GM12878 (cell line): Measurements from ENCODE around the gene GATAD2B. TPM values are rescaled to one million over a fixed set of nuclear protein-coding genes. Genes with fewer than 3 reads are reported as not detected.

Source experiments
- ATAC-seq: fragments of 200-7000 bp; cut with Tn5 transposase; 3 replicates; pipeline ENCODE4 v1.9.1; 2020; ENCODE audit warnings: mild to moderate bottlenecking, moderate library complexity
- BruUV-seq: library from RNA; stranded (reverse); fragments of 400-500 nt; replicated peaks from 2 replicates; lab custom pipeline; 2021; lab: Mats Ljungman, UMichigan
- CTCF ChIA-PET: fragments of 300-600 bp; sonication (Branson Sonifier 250); formaldehyde crosslinking; extraction: SDS; loops from one replicate; lab custom pipeline; 2021; ENCODE audit warnings: inconsistent platforms; lab: Yijun Ruan, JAX
- POLR2A ChIA-PET: fragments of 350-600 bp; formaldehyde crosslinking; extraction: SDS; loops from one replicate; lab custom pipeline; 2021; ENCODE audit warnings: inconsistent platforms; lab: Charles Lee
- RAD21 ChIA-PET: fragments of 300-600 bp; sonication (Branson Sonifier 250); formaldehyde crosslinking; loops from one replicate; lab custom pipeline; 2023; ENCODE audit warnings: antibody characterized with exemption; ENCODE audit not compliant: unreplicated experiment; lab: Charles Lee
- SMC1A ChIA-PET: fragments of 300-600 bp; sonication (Branson Sonifier 250); formaldehyde crosslinking; loops from one replicate; lab custom pipeline; 2023; ENCODE audit not compliant: unreplicated experiment, uncharacterized antibody; lab: Charles Lee
- DNase-seq: peaks from one replicate; pipeline ENCODE4 v3.0.0-alpha.2; 2011; ENCODE audit warnings: low read depth, low spot score
- FAIRE-seq: peaks from 3 replicates; lab custom pipeline; 2011; peaks lifted over from hg19 to GRCh38; lab: Jason Lieb, UNC
- H2AFZ ChIP-seq: 2 replicates; pipeline ENCODE4 v1.6.0; 2011; ENCODE audit warnings: low read depth, low read length, control low read depth; ENCODE audit not compliant: control insufficient read depth
- H3K27ac ChIP-seq: 2 replicates; pipeline ENCODE4 v1.5.1; 2011; ENCODE audit warnings: control low read depth; ENCODE audit not compliant: control insufficient read depth, insufficient read depth
- H3K27me3 ChIP-seq, 2 experiments: replicated peaks in 1 of 2; 2 replicates each; pipeline versions ENCODE4 v1.6.0 to v1.6.1; 2011; ENCODE audit warnings: low read length in 1 of 2; ENCODE audit not compliant: control insufficient read depth in 2 of 2, insufficient read depth in 2 of 2
- H3K36me3 ChIP-seq, 2 experiments: 2 replicates each; pipeline ENCODE4 v1.5.1; 2011; ENCODE audit warnings: low read length in 1 of 2; ENCODE audit not compliant: control insufficient read depth in 2 of 2, insufficient read depth in 2 of 2
- H3K4me1 ChIP-seq: 2 replicates; pipeline ENCODE4 v1.6.1; 2011; ENCODE audit warnings: mild to moderate bottlenecking, low read length, moderate library complexity, mixed read lengths; ENCODE audit not compliant: control insufficient read depth, insufficient read depth
- H3K4me2 ChIP-seq: 2 replicates; pipeline ENCODE4 v1.6.0; 2011; ENCODE audit warnings: control low read depth; ENCODE audit not compliant: control insufficient read depth, insufficient read depth
- H3K4me3 ChIP-seq: fragments of 200-600 bp; sonication (generic); 2 replicates; pipeline ENCODE4 v1.5.1; 2016
- H3K79me2 ChIP-seq: 2 replicates; pipeline ENCODE4 v1.6.0; 2011; ENCODE audit warnings: low read length; ENCODE audit not compliant: control insufficient read depth, insufficient read depth
- H3K9ac ChIP-seq: 2 replicates; pipeline ENCODE4 v1.8.0; 2011; ENCODE audit warnings: low read length, control low read depth, mixed read lengths; ENCODE audit not compliant: control insufficient read depth, insufficient read depth
- H3K9me3 ChIP-seq: replicated peaks from 3 replicates; pipeline ENCODE4 v1.5.1; 2011; ENCODE audit warnings: mild to moderate bottlenecking, low read length; ENCODE audit not compliant: control insufficient read depth, insufficient read depth
- H4K20me1 ChIP-seq: 2 replicates; pipeline ENCODE4 v1.6.0; 2011; ENCODE audit not compliant: control insufficient read depth, insufficient read depth
- ELK1 ChIP-seq: IDR thresholded peaks from 2 replicates; pipeline ENCODE4 v1.6.1; 2012; ENCODE audit warnings: low read depth, low read length, improper control_type of control experiment
- ESRRA ChIP-seq: IDR thresholded peaks from 2 replicates; pipeline ENCODE4 v1.6.1; 2012; ENCODE audit warnings: mild to moderate bottlenecking, low read length, improper control_type of control experiment
- FOXK2 ChIP-seq: fragments of 450-650 bp; IDR thresholded peaks from 2 replicates; pipeline ENCODE4 v1.6.1; 2017; ENCODE audit warnings: mild to moderate bottlenecking, moderate library complexity
- IRF3 ChIP-seq: fragments of 450-650 bp; IDR thresholded peaks from 2 replicates; pipeline ENCODE4 v1.6.1; 2014; ENCODE audit warnings: mild to moderate bottlenecking
- ZNF622 ChIP-seq: fragments of 450-650 bp; IDR thresholded peaks from 2 replicates; pipeline ENCODE4 v1.6.1; 2017; ENCODE audit warnings: mild to moderate bottlenecking, inconsistent platforms
- WGBS: methylation state at CpG from one replicate; pipeline ENCODE4 v1.1.6; 2016; ENCODE audit warnings: low lambda C conversion rate; ENCODE audit not compliant: insufficient replicate concordance, insufficient coverage; ENCODE audit errors: missing lambda C conversion rate; 5-methylcytosine and 5-hydroxymethylcytosine counted together
- in situ Hi-C: fragments of 300-500 bp; cut with MboI; formaldehyde crosslinking; loops from 9 replicates; pipeline ENCODE4 v1.14.3; 2018; ENCODE audit warnings: mixed read lengths
- intact Hi-C: fragments of 100-400 bp; cut with micrococcal nuclease; formaldehyde crosslinking; loops from one replicate; pipeline ENCODE4 v1.14.2; 2022; ENCODE audit not compliant: unreplicated experiment
- polyA plus RNA-seq, 11 experiments: library from polyadenylated mRNA; depleted of rRNA in 4 of 11; unstranded in 6 of 11; stranded (reverse) in 5 of 11; fragments of >200 nt; fragmentation: Nextera tagmentation in 4 of 11; fragmentation: Illumina TruSeq in 1 of 11; extraction: Ambion mirVana in 4 of 11; extraction: Trizol in 1 of 11; gene quantifications; 1 replicate in 1 of 11; 2 replicates in 10 of 11; pipeline versions ENCODE4 v1.2.1 to v1.2.3, GENCODE V29; 2011 to 2016; ENCODE audit warnings: inconsistent platforms in 2 of 11, missing spikeins in 2 of 11, low read depth in 1 of 11
- total RNA-seq, 4 experiments: library from RNA; depleted of rRNA in 3 of 4; stranded (reverse); fragments of >200 nt in 3 of 4; fragmentation: Illumina TruSeq in 1 of 4; extraction: Trizol in 1 of 4; gene quantifications; 2 replicates each; pipeline versions ENCODE4 v1.2.1 to v1.2.3, GENCODE V29; 2013 to 2021

The GATAD2B gene
- total and polyA plus RNA-seq, 10 of the 15 experiments (the other 5 are each of a cell fraction or from before 2014, with no cell fraction given), result 2.4 to 63.1 (median 8.7) TPM

GRCh38 chr1:153937331-153937730 is 14.6 kb upstream of the GATAD2B start:
- ChIA-PET CTCF (no interaction called here), RAD21 (no interaction called here), SMC1A (no interaction called here), POLR2A (interaction anchor here (1.0 kb wide), 1 partner anchor 41 kb away, joined by 3 read pairs; the partner anchor contains the start of gene JTB)
- no peak for FAIRE-seq
- Histone ChIP-seq H3K27ac (no peak overlapping the region), H3K4me3 (no peak overlapping the region), H3K36me3 (peaks cover 20 to 22% of the 10 kb centered on the region in 2 experiments; a peak in 3 of 4 replicates), H3K4me2 (no peak overlapping the region), H3K79me2 (no peaks in the 10 kb centered on the region), H3K27me3 (no peaks in the 10 kb centered on the region), H2AFZ (no peak overlapping the region), H3K9me3 (no peaks in the 10 kb centered on the region), H4K20me1 (no peaks in the 10 kb centered on the region), H3K4me1 (no peaks in the 10 kb centered on the region), H3K9ac (no peak overlapping the region)
- in situ Hi-C loops, result no loop called here
- no peak for ATAC-seq
- BruUV-seq, result no TSS peak
- no peak for DNase-seq
- no peak for TF ChIP-seq ZNF622
- no peak for TF ChIP-seq IRF3
- no peak for TF ChIP-seq ESRRA
- TF ChIP-seq ELK1, result no peak
- no peak for TF ChIP-seq FOXK2
- 100% methylated on average over 10 of the region's 10 CpGs for WGBS
- intact Hi-C loops, result no loop called here
